K562 (cell line): Measurements from ENCODE around the gene LIMK1. TPM values are rescaled to one million over a fixed set of nuclear protein-coding genes. Genes with fewer than 3 reads are reported as not detected.

Experiments
- MEIS2 ChIP-seq: fragments of 450-650 bp; IDR thresholded peaks from 2 replicates; pipeline ENCODE4 v1.6.1; 2014; ENCODE audit warnings: mild to moderate bottlenecking; ENCODE audit not compliant: partially characterized antibody
- MTF1 ChIP-seq: fragments of 250-450 bp; sonication (Bioruptor Pico); IDR thresholded peaks from 2 replicates; pipeline ENCODE4 v1.9.0; 2021; ENCODE audit warnings: moderate library complexity, mild to moderate bottlenecking, inconsistent platforms, borderline replicate concordance
- POLR2AphosphoS5 ChIP-seq: IDR thresholded peaks from 2 replicates; pipeline ENCODE4 v1.6.1; 2011; ENCODE audit warnings: mild to moderate bottlenecking, low read depth, low read length, moderate library complexity; ENCODE audit not compliant: control insufficient read depth, insufficient read depth
- PYGO2 ChIP-seq: fragments of 450-650 bp; IDR thresholded peaks from 2 replicates; pipeline ENCODE4 v1.6.1; 2016; ENCODE audit warnings: mild to moderate bottlenecking, missing genetic modification characterization, moderate library complexity, missing compliant biosample characterization
- TOE1 ChIP-seq, 2 experiments: fragments of 450-650 bp in 1 of 2; sonication (generic) in 1 of 2; formaldehyde crosslinking in 1 of 2; IDR thresholded peaks; 2 replicates each; pipeline versions ENCODE4 v1.7.1 to v1.8.0; 2016 to 2022; ENCODE audit warnings: borderline replicate concordance in 2 of 2, mild to moderate bottlenecking in 2 of 2, antibody characterized with exemption in 1 of 2, inconsistent platforms in 1 of 2, low read depth in 1 of 2, missing genetic modification reagents in 1 of 2, moderate library complexity in 1 of 2
- polyA plus RNA-seq, 8 experiments: library from polyadenylated mRNA; depleted of rRNA in 4 of 8; stranded (reverse) in 5 of 8; unstranded in 3 of 8; fragments of >200 nt; fragmentation: Nextera tagmentation in 2 of 8; fragmentation: Illumina TruSeq in 1 of 8; extraction: Ambion mirVana in 2 of 8; extraction: Trizol in 1 of 8; gene quantifications; 2 replicates each; pipeline versions ENCODE4 v1.2.1 to v1.2.3, GENCODE V29; 2011 to 2014; ENCODE audit warnings: inconsistent platforms in 1 of 8, missing spikeins in 1 of 8
- total RNA-seq, 7 experiments: library from RNA; depleted of rRNA in 6 of 7; stranded (reverse); fragments of >200 nt in 6 of 7; fragmentation: Illumina TruSeq in 2 of 7; extraction: Trizol in 2 of 7; gene quantifications; 2 replicates each; pipeline versions ENCODE4 v1.2.1 to v1.2.3, GENCODE V29; 2011 to 2021; ENCODE audit warnings: low replicate concordance in 1 of 7
- TF ChIP-seq, protein P1 (sequence below), 2 experiments: fragments of 450-650 bp; formaldehyde crosslinking in 1 of 2; IDR thresholded peaks; 2 replicates each; pipeline versions ENCODE4 v1.4.0 to v1.6.1; 2014 to 2020; ENCODE audit warnings: mild to moderate bottlenecking in 2 of 2, borderline replicate concordance in 1 of 2, low read depth in 1 of 2
- TF ChIP-seq, protein P2 (sequence below): fragments of 450-650 bp; formaldehyde crosslinking; IDR thresholded peaks from 2 replicates; pipeline ENCODE4 v1.4.0; 2022; ENCODE audit warnings: missing genetic modification characterization

LIMK1 gene
- total and polyA plus RNA-seq, 9 of the 15 experiments (the other 6 are each of a cell fraction or from before 2014, with no cell fraction given) = 0.14 to 30.0 (median 15.9) TPM

DNA sequence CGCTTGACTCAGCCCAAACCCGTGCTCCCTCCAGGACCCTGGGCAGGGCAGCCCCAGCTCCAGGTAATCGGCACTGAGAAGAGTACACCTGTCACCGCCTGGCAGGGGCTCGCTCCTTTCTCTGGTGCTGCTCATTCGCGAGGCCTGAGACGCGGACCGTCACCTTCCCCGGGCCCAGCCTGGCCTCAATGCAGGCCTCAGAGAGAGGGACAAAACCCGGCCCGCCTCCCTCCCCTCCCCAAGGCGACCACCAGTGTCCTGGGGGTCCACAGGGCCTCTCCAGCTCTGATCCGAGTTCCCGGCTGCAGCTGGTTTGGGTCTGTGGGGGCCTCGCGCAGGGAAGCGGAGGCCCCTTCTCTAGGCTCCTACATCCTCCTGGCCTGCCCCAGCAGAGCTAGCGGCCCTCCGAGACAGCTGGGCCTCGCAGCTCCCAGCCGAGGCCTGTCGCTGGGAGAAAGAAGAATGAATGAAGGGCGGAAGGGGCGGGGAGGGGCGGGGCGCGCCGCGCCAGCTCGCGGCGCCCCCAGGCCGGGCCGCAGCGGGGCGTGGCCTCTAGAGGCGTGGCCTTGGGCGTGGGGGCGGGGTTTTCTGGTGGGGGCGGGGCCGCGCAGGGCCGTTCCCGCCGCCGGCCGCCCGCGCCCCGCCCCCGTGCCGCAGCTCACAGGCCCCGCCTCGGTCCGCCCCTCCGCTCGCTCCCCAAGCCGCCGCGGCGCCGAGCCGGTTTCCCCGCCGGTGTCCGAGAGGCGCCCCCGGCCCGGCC, at the start of gene LIMK1 (continued):
- TF ChIP-seq, protein P1, sequence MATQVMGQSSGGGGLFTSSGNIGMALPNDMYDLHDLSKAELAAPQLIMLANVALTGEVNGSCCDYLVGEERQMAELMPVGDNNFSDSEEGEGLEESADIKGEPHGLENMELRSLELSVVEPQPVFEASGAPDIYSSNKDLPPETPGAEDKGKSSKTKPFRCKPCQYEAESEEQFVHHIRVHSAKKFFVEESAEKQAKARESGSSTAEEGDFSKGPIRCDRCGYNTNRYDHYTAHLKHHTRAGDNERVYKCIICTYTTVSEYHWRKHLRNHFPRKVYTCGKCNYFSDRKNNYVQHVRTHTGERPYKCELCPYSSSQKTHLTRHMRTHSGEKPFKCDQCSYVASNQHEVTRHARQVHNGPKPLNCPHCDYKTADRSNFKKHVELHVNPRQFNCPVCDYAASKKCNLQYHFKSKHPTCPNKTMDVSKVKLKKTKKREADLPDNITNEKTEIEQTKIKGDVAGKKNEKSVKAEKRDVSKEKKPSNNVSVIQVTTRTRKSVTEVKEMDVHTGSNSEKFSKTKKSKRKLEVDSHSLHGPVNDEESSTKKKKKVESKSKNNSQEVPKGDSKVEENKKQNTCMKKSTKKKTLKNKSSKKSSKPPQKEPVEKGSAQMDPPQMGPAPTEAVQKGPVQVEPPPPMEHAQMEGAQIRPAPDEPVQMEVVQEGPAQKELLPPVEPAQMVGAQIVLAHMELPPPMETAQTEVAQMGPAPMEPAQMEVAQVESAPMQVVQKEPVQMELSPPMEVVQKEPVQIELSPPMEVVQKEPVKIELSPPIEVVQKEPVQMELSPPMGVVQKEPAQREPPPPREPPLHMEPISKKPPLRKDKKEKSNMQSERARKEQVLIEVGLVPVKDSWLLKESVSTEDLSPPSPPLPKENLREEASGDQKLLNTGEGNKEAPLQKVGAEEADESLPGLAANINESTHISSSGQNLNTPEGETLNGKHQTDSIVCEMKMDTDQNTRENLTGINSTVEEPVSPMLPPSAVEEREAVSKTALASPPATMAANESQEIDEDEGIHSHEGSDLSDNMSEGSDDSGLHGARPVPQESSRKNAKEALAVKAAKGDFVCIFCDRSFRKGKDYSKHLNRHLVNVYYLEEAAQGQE (IDR thresholded peaks at IDR 0.05; ENCODE audit: borderline replicate concordance) = no peak; the same call in 1 of the 2 replicates
- TF ChIP-seq, protein P1 (CRISPR knock-in tag; IDR thresholded peaks at IDR 0.05; ENCODE audit: low read depth) = 0 out of 2 replicates have a peak, but pooled peaks have one; percentile 29
- TF ChIP-seq MTF1 (CRISPR knock-in tag) (no peak), TOE1 (IDR thresholded peaks at IDR 0.05; ENCODE audit: borderline replicate concordance) (no peak), TOE1 (CRISPR knock-in tag; IDR thresholded peaks at IDR 0.05; ENCODE audit: borderline replicate concordance, low read depth) (no peak), MEIS2 (peak; percentile 73), POLR2AphosphoS5 (peak; percentile 63; the same call in 1 of the 2 replicates), PYGO2 (tag) (no peak)
- TF ChIP-seq, protein P2, sequence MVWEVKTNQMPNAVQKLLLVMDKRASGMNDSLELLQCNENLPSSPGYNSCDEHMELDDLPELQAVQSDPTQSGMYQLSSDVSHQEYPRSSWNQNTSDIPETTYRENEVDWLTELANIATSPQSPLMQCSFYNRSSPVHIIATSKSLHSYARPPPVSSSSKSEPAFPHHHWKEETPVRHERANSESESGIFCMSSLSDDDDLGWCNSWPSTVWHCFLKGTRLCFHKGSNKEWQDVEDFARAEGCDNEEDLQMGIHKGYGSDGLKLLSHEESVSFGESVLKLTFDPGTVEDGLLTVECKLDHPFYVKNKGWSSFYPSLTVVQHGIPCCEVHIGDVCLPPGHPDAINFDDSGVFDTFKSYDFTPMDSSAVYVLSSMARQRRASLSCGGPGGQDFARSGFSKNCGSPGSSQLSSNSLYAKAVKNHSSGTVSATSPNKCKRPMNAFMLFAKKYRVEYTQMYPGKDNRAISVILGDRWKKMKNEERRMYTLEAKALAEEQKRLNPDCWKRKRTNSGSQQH (CRISPR knock-in tag) = 0 out of 2 replicates have a peak, but pooled peaks have one; percentile 13
